K562 (cell line): Measurements from ENCODE around the gene KCNN3. TPM values are rescaled to one million over a fixed set of nuclear protein-coding genes. Genes with fewer than 3 reads are reported as not detected.

ENCODE experiments used
- ATAC-seq: fragments of 200-7000 bp; cut with Tn5 transposase; 3 replicates; pipeline ENCODE4 v1.9.1; 2020; ENCODE audit warnings: moderate library complexity
- BruUV-seq: library from RNA; stranded (reverse); fragments of 400-500 nt; replicated peaks from 2 replicates; lab custom pipeline; 2021; lab: Mats Ljungman, UMichigan
- CTCF ChIA-PET: fragments of 300-600 bp; formaldehyde crosslinking; extraction: SDS; loops from one replicate; lab custom pipeline; 2021; ENCODE audit warnings: low intra/inter-chr PET ratio; lab: Yijun Ruan, JAX
- POLR2A ChIA-PET: fragments of 300-600, 350-650 bp; sonication (Branson Sonifier 250); formaldehyde crosslinking; extraction: SDS; loops from one replicate; lab custom pipeline; 2021; ENCODE audit warnings: antibody characterized with exemption, inconsistent platforms; lab: Yijun Ruan, JAX
- DNase-seq, 4 experiments: peaks; one replicate each; pipeline versions ENCODE4 v3.0.0 to v3.0.0-alpha.2; 2011 to 2018; ENCODE audit warnings: low spot score in 3 of 4, mixed read lengths in 3 of 4; ENCODE audit errors: extremely low read depth in 1 of 4
- FAIRE-seq: peaks from 2 replicates; lab custom pipeline; 2011; peaks lifted over from hg19 to GRCh38; lab: Jason Lieb, UNC
- H2AFZ ChIP-seq: 2 replicates; pipeline ENCODE4 v1.6.0; 2011; ENCODE audit warnings: low read depth, low read length, control low read depth, inconsistent platforms
- H3K27ac ChIP-seq: fragments of 200-600 bp; 3 replicates; pipeline ENCODE4 v1.8.0; 2011; ENCODE audit warnings: low read depth, mild to moderate bottlenecking, control low read depth, inconsistent platforms, low read length, moderate library complexity, mixed read lengths; ENCODE audit errors: extremely low read depth
- H3K27me3 ChIP-seq, 2 experiments: fragments of 300-600 bp in 1 of 2; 2 replicates in 1 of 2; 3 replicates in 1 of 2; pipeline versions ENCODE4 v1.6.0 to v1.8.0; 2011; ENCODE audit warnings: inconsistent platforms in 2 of 2, low read length in 2 of 2, mild to moderate bottlenecking in 1 of 2, mixed read lengths in 1 of 2, moderate library complexity in 1 of 2; ENCODE audit not compliant: control insufficient read depth in 2 of 2, insufficient read depth in 2 of 2
- H3K36me3 ChIP-seq: fragments of 300-600 bp; 3 replicates; pipeline ENCODE4 v1.8.0; 2011; ENCODE audit warnings: mild to moderate bottlenecking, low read length, inconsistent platforms; ENCODE audit not compliant: control insufficient read depth, insufficient read depth
- H3K4me1 ChIP-seq, 2 experiments: fragments of 200-600 bp in 1 of 2; replicated peaks in 1 of 2; 2 replicates in 1 of 2; 3 replicates in 1 of 2; pipeline versions ENCODE4 v1.5.1 to v1.8.0; 2011; ENCODE audit warnings: inconsistent platforms in 2 of 2, low read length in 2 of 2, mild to moderate bottlenecking in 1 of 2, mixed read lengths in 1 of 2, moderate library complexity in 1 of 2; ENCODE audit not compliant: control insufficient read depth in 2 of 2, insufficient read depth in 2 of 2
- H3K4me2 ChIP-seq: 2 replicates; pipeline ENCODE4 v1.6.1; 2011; ENCODE audit warnings: low read length, control low read depth, inconsistent platforms, mixed read lengths; ENCODE audit not compliant: insufficient read depth
- H3K4me3 ChIP-seq: fragments of 200-600 bp; sonication (generic), shearing (Covaris generic); 2 replicates; pipeline ENCODE4 v1.5.1; 2016; ENCODE audit warnings: control low read depth, inconsistent platforms
- H3K79me2 ChIP-seq: fragments of 200-600 bp; 3 replicates; pipeline ENCODE4 v1.8.0; 2011; ENCODE audit warnings: low read length, inconsistent platforms; ENCODE audit not compliant: control insufficient read depth, insufficient read depth
- H3K9ac ChIP-seq, 2 experiments: 2 replicates each; pipeline versions ENCODE4 v1.6.0 to v1.6.1; 2011; ENCODE audit warnings: low read depth in 2 of 2, low read length in 2 of 2, control low read depth in 1 of 2, inconsistent platforms in 1 of 2, mild to moderate bottlenecking in 1 of 2, mixed read lengths in 1 of 2; ENCODE audit not compliant: insufficient read depth in 1 of 2
- H3K9me1 ChIP-seq: one replicate; pipeline ENCODE4 v1.6.0; 2011; ENCODE audit warnings: inconsistent platforms, mild to moderate bottlenecking, low read length, moderate library complexity; ENCODE audit not compliant: control insufficient read depth, insufficient read depth
- H3K9me3 ChIP-seq: replicated peaks from 2 replicates; pipeline ENCODE4 v1.5.1; 2011; ENCODE audit warnings: low read depth, low read length, inconsistent platforms; ENCODE audit not compliant: control insufficient read depth, insufficient read depth
- H4K20me1 ChIP-seq: replicated peaks from 2 replicates; pipeline ENCODE4 v1.6.1; 2011; ENCODE audit warnings: low read length, inconsistent platforms, mixed read lengths; ENCODE audit not compliant: control insufficient read depth, insufficient read depth
- HMBOX1 ChIP-seq: sonication (generic); IDR thresholded peaks from 2 replicates; pipeline ENCODE4 v1.6.1; 2016
- ZNF699 ChIP-seq: fragments of 250-450 bp; sonication (Bioruptor Pico); IDR thresholded peaks from 2 replicates; pipeline ENCODE4 v1.8.0; 2021; ENCODE audit warnings: mild to moderate bottlenecking, moderate library complexity; ENCODE audit not compliant: insufficient replicate concordance
- WGBS: fragments of 100-300 bp; shearing (Covaris generic); methylation state at CpG from one replicate; pipeline ENCODE4 v1.1.6; 2016; ENCODE audit warnings: low coverage, mixed read lengths; ENCODE audit not compliant: insufficient coverage; ENCODE audit errors: missing lambda C conversion rate; 5-methylcytosine and 5-hydroxymethylcytosine counted together
- in situ Hi-C: fragments of 300-500 bp; cut with MboI; formaldehyde crosslinking; loops from 4 replicates; pipeline ENCODE4 v1.15.0; 2018; ENCODE audit warnings: inconsistent platforms, mixed read lengths
- intact Hi-C: fragments of 100-400 bp; cut with micrococcal nuclease; formaldehyde crosslinking; loops from 2 replicates; pipeline ENCODE4 v1.14.2; 2022
- polyA plus RNA-seq, 8 experiments: library from polyadenylated mRNA; depleted of rRNA in 4 of 8; stranded (reverse) in 5 of 8; unstranded in 3 of 8; fragments of >200 nt; fragmentation: Nextera tagmentation in 2 of 8; fragmentation: Illumina TruSeq in 1 of 8; extraction: Ambion mirVana in 2 of 8; extraction: Trizol in 1 of 8; gene quantifications; 2 replicates each; pipeline versions ENCODE4 v1.2.1 to v1.2.3, GENCODE V29; 2011 to 2014; ENCODE audit warnings: inconsistent platforms in 1 of 8, missing spikeins in 1 of 8
- total RNA-seq, 7 experiments: library from RNA; depleted of rRNA in 6 of 7; stranded (reverse); fragments of >200 nt in 6 of 7; fragmentation: Illumina TruSeq in 2 of 7; extraction: Trizol in 2 of 7; gene quantifications; 2 replicates each; pipeline versions ENCODE4 v1.2.1 to v1.2.3, GENCODE V29; 2011 to 2021; ENCODE audit warnings: low replicate concordance in 1 of 7
- TF ChIP-seq, protein P1 (sequence below): fragments of 250-450 bp; sonication (Bioruptor Pico); IDR thresholded peaks from 2 replicates; pipeline ENCODE4 v1.8.0; 2022; ENCODE audit warnings: moderate library complexity, mild to moderate bottlenecking, inconsistent platforms
- TF ChIP-seq, protein P2 (sequence below), 2 experiments: fragments of 250-450 bp in 1 of 2; fragments of 450-650 bp in 1 of 2; sonication (Bioruptor Pico) in 1 of 2; IDR thresholded peaks; 2 replicates each; pipeline versions ENCODE4 v1.6.1 to v1.8.0; 2016 to 2021; ENCODE audit warnings: mild to moderate bottlenecking in 2 of 2, moderate library complexity in 2 of 2, missing compliant biosample characterization in 1 of 2, missing genetic modification characterization in 1 of 2

KCNN3 gene
- total and polyA plus RNA-seq, 9 of the 15 experiments (the other 6 are each of a cell fraction or from before 2014, with no cell fraction given), result 0.02 to 0.03 TPM; not detected in 7

GRCh38 chr1:154793685-154794084 is 76.4 kb downstream of the KCNN3 start:
- in situ Hi-C loops (no loop called here), intact Hi-C loops (no loop called here)
- FAIRE-seq, result no peak
- Histone ChIP-seq H3K4me1 (no peaks in the 10 kb centered on the region), H3K4me3 (no peak overlapping the region), H4K20me1 (no peaks in the 10 kb centered on the region), H3K9me3 (no peaks in the 10 kb centered on the region), H3K9me1 (peaks cover 4% of the 10 kb centered on the region), H3K4me2 (no peak overlapping the region), H2AFZ (no peak overlapping the region), H3K9ac (no peak overlapping the region), H3K36me3 (no peaks in the 10 kb centered on the region), H3K27ac (no peak overlapping the region), H3K79me2 (no peaks in the 10 kb centered on the region), H3K27me3 (peaks cover 30 to 71% of the 10 kb centered on the region in 2 experiments)
- ChIA-PET POLR2A (interaction anchor here (1.9 kb wide), 1 partner anchor 15 kb away, joined by 5 read pairs; no protein-coding TSS in a partner anchor), CTCF (no interaction called here)
- DNase-seq, result no peak
- no TSS peak for BruUV-seq
- under 1% methylated on average over 7 of the region's 7 CpGs for WGBS
- TF ChIP-seq, protein P1, sequence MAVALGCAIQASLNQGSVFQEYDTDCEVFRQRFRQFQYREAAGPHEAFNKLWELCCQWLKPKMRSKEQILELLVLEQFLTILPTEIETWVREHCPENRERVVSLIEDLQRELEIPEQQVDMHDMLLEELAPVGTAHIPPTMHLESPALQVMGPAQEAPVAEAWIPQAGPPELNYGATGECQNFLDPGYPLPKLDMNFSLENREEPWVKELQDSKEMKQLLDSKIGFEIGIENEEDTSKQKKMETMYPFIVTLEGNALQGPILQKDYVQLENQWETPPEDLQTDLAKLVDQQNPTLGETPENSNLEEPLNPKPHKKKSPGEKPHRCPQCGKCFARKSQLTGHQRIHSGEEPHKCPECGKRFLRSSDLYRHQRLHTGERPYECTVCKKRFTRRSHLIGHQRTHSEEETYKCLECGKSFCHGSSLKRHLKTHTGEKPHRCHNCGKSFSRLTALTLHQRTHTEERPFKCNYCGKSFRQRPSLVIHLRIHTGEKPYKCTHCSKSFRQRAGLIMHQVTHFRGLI, result no peak
- TF ChIP-seq ZNF699 (CRISPR knock-in tag) (no peak), HMBOX1 (peak; percentile 47; the same call in 1 of the 2 replicates)
- TF ChIP-seq, protein P2, sequence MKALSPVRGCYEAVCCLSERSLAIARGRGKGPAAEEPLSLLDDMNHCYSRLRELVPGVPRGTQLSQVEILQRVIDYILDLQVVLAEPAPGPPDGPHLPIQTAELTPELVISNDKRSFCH (CRISPR knock-in tag; IDR thresholded peaks at IDR 0.05), result no peak
- TF ChIP-seq, protein P2 (tag; IDR thresholded peaks at IDR 0.05), result no peak
- no peak for ATAC-seq
